B cell (primary cell): Measurements from ENCODE around the gene KMT2A. TPM values are rescaled to one million over a fixed set of nuclear protein-coding genes. Genes with fewer than 3 reads are reported as not detected.
"Not testable (repeated sequence)": the region's sequence is repeated elsewhere in the genome, so short reads cannot be mapped to it uniquely, and the experiment has no call there.

Source experiments
- ATAC-seq: fragments of 200-7000 bp; cut with Tn5 transposase; one replicate; pipeline ENCODE4 v1.10.0; 2021; ENCODE audit warnings: low read depth, mild to moderate bottlenecking, moderate number of reproducible peaks, moderate library complexity
- CTCF ChIA-PET: fragments of 350-600 bp; sonication (Branson Sonifier 250); formaldehyde crosslinking; loops from one replicate; lab custom pipeline; 2021; ENCODE audit warnings: antibody characterized with exemption, inconsistent platforms; lab: Charles Lee
- POLR2A ChIA-PET: fragments of 350-600 bp; sonication (Branson Sonifier 250); formaldehyde crosslinking; loops from one replicate; lab custom pipeline; 2021; ENCODE audit warnings: antibody characterized with exemption; lab: Charles Lee
- DNase-seq: peaks from one replicate; pipeline ENCODE4 v3.0.0; 2013
- H2AFZ ChIP-seq: 2 replicates; pipeline ENCODE4 v1.6.1; 2012; ENCODE audit warnings: mild to moderate bottlenecking, low read depth, low read length; ENCODE audit not compliant: insufficient read depth, poor library complexity, severe bottlenecking
- H3K27ac ChIP-seq, 2 donors: 1 replicate in 1 of 2; 2 replicates in 1 of 2; pipeline ENCODE4 v1.5.1; 2012 to 2013; ENCODE audit warnings: low read length in 2 of 2, mild to moderate bottlenecking in 2 of 2, moderate library complexity in 1 of 2
- H3K27me3 ChIP-seq, 4 experiments: fragments of 200-600 bp in 1 of 4; sonication (generic) in 1 of 4; replicated peaks in 1 of 4; 1 replicate in 2 of 4; 2 replicates in 2 of 4; pipeline versions ENCODE4 v1.6.1 to v1.7.0; 2013 to 2016; ENCODE audit warnings: low read length in 3 of 4, mild to moderate bottlenecking in 2 of 4, mixed read lengths in 1 of 4, moderate library complexity in 1 of 4; ENCODE audit not compliant: insufficient read depth in 4 of 4, control insufficient read depth in 3 of 4; ENCODE audit errors: control extremely low read depth in 1 of 4
- H3K36me3 ChIP-seq, 2 experiments: replicated peaks in 1 of 2; 1 replicate in 1 of 2; 2 replicates in 1 of 2; pipeline versions ENCODE4 v1.6.1 to v1.7.1; 2013; ENCODE audit warnings: low read length in 1 of 2; ENCODE audit not compliant: insufficient read depth in 2 of 2, control insufficient read depth in 1 of 2; ENCODE audit errors: control extremely low read depth in 1 of 2, extremely low read depth in 1 of 2
- H3K4me1 ChIP-seq, 2 donors: fragments of 200-600 bp in 1 of 2; sonication (generic) in 1 of 2; 1 replicate in 1 of 2; 2 replicates in 1 of 2; pipeline versions ENCODE4 v1.5.1 to v1.6.1; 2013 to 2017; ENCODE audit warnings: low read length in 2 of 2; ENCODE audit not compliant: control insufficient read depth in 2 of 2, insufficient read depth in 2 of 2
- H3K4me2 ChIP-seq: replicated peaks from 2 replicates; pipeline ENCODE3; 2012; ENCODE audit warnings: mild to moderate bottlenecking, low read depth, low read length; ENCODE audit not compliant: poor library complexity, severe bottlenecking
- H3K4me3 ChIP-seq, 5 experiments: fragments of 200-600 bp in 1 of 5; sonication (generic) in 1 of 5; 1 replicate in 3 of 5; 2 replicates in 2 of 5; pipeline versions ENCODE4 v1.5.1 to v1.7.0; 2011 to 2016; ENCODE audit warnings: low read length in 4 of 5, mild to moderate bottlenecking in 4 of 5, low read depth in 2 of 5, control low read depth in 1 of 5, moderate library complexity in 1 of 5; ENCODE audit not compliant: insufficient read depth in 1 of 5; ENCODE audit errors: control extremely low read depth in 1 of 5, extremely low read depth in 1 of 5
- H3K79me2 ChIP-seq: fragments of 200-600 bp; sonication (generic); one replicate; pipeline ENCODE4 v1.6.0; 2016; ENCODE audit warnings: low read length; ENCODE audit not compliant: control insufficient read depth, insufficient read depth
- H3K9ac ChIP-seq: fragments of 200-600 bp; sonication (generic); 2 replicates; pipeline ENCODE4 v1.6.1; 2017; ENCODE audit warnings: mild to moderate bottlenecking, low read length, moderate library complexity
- H3K9me3 ChIP-seq, 3 donors: one replicate each; pipeline versions ENCODE4 v1.6.1 to v1.7.1; 2013; ENCODE audit warnings: low read length in 2 of 3; ENCODE audit not compliant: control insufficient read depth in 2 of 3, insufficient read depth in 1 of 3; ENCODE audit errors: control extremely low read depth in 1 of 3
- H4K20me1 ChIP-seq: 2 replicates; pipeline ENCODE4 v1.6.0; 2012; ENCODE audit warnings: mild to moderate bottlenecking, low read length; ENCODE audit not compliant: insufficient read depth, control insufficient read depth, poor library complexity, severe bottlenecking
- H3K27ac Mint-ChIP-seq: one replicate; pipeline ENCODE4 v1.8.0; 2021; ENCODE audit warnings: mixed read lengths
- H3K27me3 Mint-ChIP-seq: one replicate; pipeline ENCODE4 v1.8.0; 2021; ENCODE audit warnings: mixed read lengths
- H3K4me1 Mint-ChIP-seq: one replicate; pipeline ENCODE4 v1.8.0; 2021; ENCODE audit warnings: mixed read lengths
- H3K4me3 Mint-ChIP-seq: one replicate; pipeline ENCODE4 v1.8.0; 2021; ENCODE audit warnings: mixed read lengths
- H3K9me3 Mint-ChIP-seq: one replicate; pipeline ENCODE4 v1.8.0; 2022; ENCODE audit warnings: mixed read lengths; ENCODE audit not compliant: insufficient read depth
- CTCF ChIP-seq: fragments of 200-600 bp; IDR thresholded peaks from one replicate; pipeline ENCODE4 v1.8.0; 2022; ENCODE audit warnings: antibody characterized with exemption, mild to moderate bottlenecking
- EZH2 ChIP-seq: IDR thresholded peaks from 2 replicates; pipeline ENCODE4 v1.6.1; 2012; ENCODE audit warnings: borderline replicate concordance, low read depth, mild to moderate bottlenecking, moderate library complexity, low read length; ENCODE audit not compliant: insufficient read depth, poor library complexity, severe bottlenecking
- WGBS: methylation state at CpG from one replicate; pipeline ENCODE4 v1.1.5; 2013; ENCODE audit warnings: missing lambda C conversion rate; ENCODE audit not compliant: insufficient coverage; 5-methylcytosine and 5-hydroxymethylcytosine counted together
- intact Hi-C: fragments of 100-400 bp; cut with micrococcal nuclease; formaldehyde crosslinking; loops from one replicate; pipeline ENCODE4 v1.10.0; 2022
- polyA plus RNA-seq: library from polyadenylated mRNA; depleted of rRNA; stranded (reverse); fragments of >200 nt; gene quantifications from 2 replicates; pipeline ENCODE4 v1.2.3, GENCODE V29; 2012
- total RNA-seq, 2 donors: library from RNA; stranded (reverse); fragments of 120-200 nt in 1 of 2; gene quantifications; 1 replicate in 1 of 2; 2 replicates in 1 of 2; pipeline versions ENCODE4 v1.2.3 to v1.2.4, GENCODE V29; 2013 to 2022

KMT2A gene
- total and polyA plus RNA-seq, 2 donors (not counting 1 experiment from before 2014, with no cell fraction given), result 32.1 to 175 TPM

- Histone ChIP-seq H3K4me1 (peaks cover 27 to 32% of the 10 kb centered on the region in 2 donors), H3K9me3 (no peaks in the 10 kb centered on the region), H3K4me3 (peak overlapping the region; percentile 77 to 96 (median 81)), H3K4me2 (peak overlapping the region; percentile 72), H3K9ac (peak overlapping the region; percentile 83), H3K36me3 (peaks cover 6 to 23% of the 10 kb centered on the region in 2 experiments), H2AFZ (peak overlapping the region; percentile 87), H3K79me2 (peaks cover 54% of the 10 kb centered on the region), H3K27ac (peak overlapping the region; percentile 77 to 85), H4K20me1 (peaks cover 39% of the 10 kb centered on the region), H3K27me3 (no peaks in the 10 kb centered on the region)
- TF ChIP-seq CTCF (no peak), EZH2 (no peak)
- H3K4me3 Mint-ChIP-seq, result peak overlapping the region; percentile 98
- peak overlapping the region; percentile 100 for H3K27ac Mint-ChIP-seq
- H3K4me1 Mint-ChIP-seq, result peaks cover 57% of the 10 kb centered on the region
- H3K27me3 Mint-ChIP-seq, result no peaks in the 10 kb centered on the region
- 0% methylated on average over 17 of the region's 22 CpGs for WGBS
- ATAC-seq (no peak), DNase-seq (no peak)
- no peaks in the 10 kb centered on the region for H3K9me3 Mint-ChIP-seq
- intact Hi-C loops, result loop anchor here (1.0 to 5.0 kb wide), 5 partner anchors 33 to 616 kb away; partner anchors contain the start of genes ARCN1, RPS25, TRAPPC4 and UBE4A
- ChIA-PET CTCF (interaction anchor here (0.7 to 2.8 kb wide), 7 partner anchors 34 to 585 kb away, joined by 3 to 18 read pairs (median 6); partner anchors contain the start of gene KMT2A), POLR2A (interaction anchor here (0.6 to 1.3 kb wide), 6 partner anchors 16 to 395 kb away, joined by 3 to 28 read pairs (median 6); partner anchors contain the start of gene KMT2A)
These were observed 34.3 kb upstream of the KMT2A start for GRCh38 chr11:118401880-118402590.

DNA sequence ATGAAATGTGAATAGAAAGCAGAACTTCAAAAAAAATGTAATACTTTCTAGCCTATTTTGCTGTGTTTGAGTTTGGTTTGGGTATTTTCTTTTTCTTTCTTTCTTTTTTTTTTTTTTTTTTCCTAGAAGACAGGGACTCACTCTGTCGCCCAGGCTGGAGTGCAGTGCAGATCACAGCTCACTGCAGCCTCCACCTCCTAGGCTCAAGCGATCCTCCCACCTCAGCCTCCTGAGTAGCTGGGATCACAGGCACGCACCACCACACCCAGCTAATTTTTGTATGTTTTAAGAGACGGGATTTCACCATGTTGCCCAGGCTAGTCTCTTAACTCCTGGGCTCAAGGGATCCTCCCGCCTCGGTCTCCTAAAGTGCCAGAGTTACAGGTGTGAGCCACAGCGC lies 33.7 kb upstream of the KMT2A start:
- H4K20me1 ChIP-seq, result peaks cover 45% of the 10 kb centered on the region
- H3K27ac ChIP-seq, result peak overlapping the region in 1 of 2 donors; percentile 85
- peaks cover 59% of the 10 kb centered on the region for H3K79me2 ChIP-seq
- not testable (repeated sequence) for H3K9me3 Mint-ChIP-seq, H3K27me3 Mint-ChIP-seq, DNase-seq, H3K27me3 ChIP-seq, H2AFZ ChIP-seq, ATAC-seq, H3K9me3 ChIP-seq
- Mint-ChIP-seq H3K4me3 (peak overlapping the region; percentile 98), H3K4me1 (peaks cover 57% of the 10 kb centered on the region), H3K27ac (peak overlapping the region; percentile 32)
- WGBS, result 81% methylated on average over 4 of the region's 7 CpGs
- POLR2A ChIA-PET, result interaction anchor here (0.6 to 1.3 kb wide), 5 partner anchors 16 to 113 kb away, joined by 3 to 28 read pairs (median 6); partner anchors contain the start of gene KMT2A
- intact Hi-C loops, result loop anchor here (5.0 kb wide), 1 partner anchor 170 kb away; the partner anchor contains the start of gene ARCN1
- H3K4me1 ChIP-seq, result peaks cover 27 to 32% of the 10 kb centered on the region in 2 donors
- H3K4me2 ChIP-seq, result peak overlapping the region; percentile 72
- CTCF ChIA-PET, result interaction anchor here (0.6 to 2.8 kb wide), 7 partner anchors 13 to 586 kb away, joined by 3 to 18 read pairs (median 6); partner anchors contain the start of gene KMT2A
- peak overlapping the region; percentile 77 to 96 (median 81) for H3K4me3 ChIP-seq
- peak overlapping the region; percentile 83 for H3K9ac ChIP-seq
- peaks cover 4 to 23% of the 10 kb centered on the region in 2 experiments for H3K36me3 ChIP-seq
